COLO829 (cell line): ENCODE measurements around the gene BNIP3.

Experiments
- DNase-seq: peaks from one replicate; pipeline ENCODE4 v3.0.0; 2012; ENCODE audit warnings: low spot score

The BNIP3 gene, protein sequence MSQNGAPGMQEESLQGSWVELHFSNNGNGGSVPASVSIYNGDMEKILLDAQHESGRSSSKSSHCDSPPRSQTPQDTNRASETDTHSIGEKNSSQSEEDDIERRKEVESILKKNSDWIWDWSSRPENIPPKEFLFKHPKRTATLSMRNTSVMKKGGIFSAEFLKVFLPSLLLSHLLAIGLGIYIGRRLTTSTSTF

DNA sequence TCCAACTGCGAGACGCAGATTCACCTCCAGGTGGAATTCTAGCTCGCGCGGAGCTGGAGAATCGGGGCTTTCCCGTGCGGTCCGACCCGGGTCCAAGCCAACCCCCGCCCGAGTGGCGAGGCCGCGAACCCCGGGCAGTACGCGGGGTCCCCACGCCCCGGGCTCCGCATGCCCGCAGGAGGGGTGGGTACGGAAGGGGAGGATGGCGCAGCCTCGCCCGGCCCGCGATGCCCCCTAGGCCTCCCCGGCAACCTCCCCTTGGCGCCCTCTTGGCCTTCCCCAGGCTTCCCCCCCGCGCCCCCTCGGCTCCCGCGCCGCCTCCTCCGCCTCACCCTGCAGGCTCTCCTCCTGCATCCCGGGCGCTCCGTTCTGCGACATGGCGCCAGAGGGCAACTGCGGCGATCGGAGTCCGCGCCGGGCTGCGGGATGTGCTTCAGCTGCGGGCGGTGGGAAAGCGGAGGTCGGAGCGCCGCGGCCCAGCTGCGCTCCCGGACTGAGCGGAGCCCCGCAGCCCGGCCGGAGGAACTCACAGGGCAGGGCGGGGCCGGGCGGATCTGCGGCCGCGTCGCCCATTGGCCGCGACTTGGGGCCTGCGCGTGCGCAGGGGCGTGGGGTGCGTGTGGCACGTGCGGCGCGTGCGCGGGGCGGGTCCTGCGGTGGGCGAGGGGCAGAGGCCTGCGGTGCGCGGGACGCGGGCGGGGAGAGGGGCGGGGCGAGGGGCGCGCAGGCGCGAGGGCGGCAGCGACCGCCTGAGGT, at the start of gene BNIP3:
TSS of gene BNIP3 (minus strand) at position 495 of the 756 bp plus-strand sequence. CDS start at position 378, 117 bp downstream.
- peak; percentile 87 for DNase-seq

DNA sequence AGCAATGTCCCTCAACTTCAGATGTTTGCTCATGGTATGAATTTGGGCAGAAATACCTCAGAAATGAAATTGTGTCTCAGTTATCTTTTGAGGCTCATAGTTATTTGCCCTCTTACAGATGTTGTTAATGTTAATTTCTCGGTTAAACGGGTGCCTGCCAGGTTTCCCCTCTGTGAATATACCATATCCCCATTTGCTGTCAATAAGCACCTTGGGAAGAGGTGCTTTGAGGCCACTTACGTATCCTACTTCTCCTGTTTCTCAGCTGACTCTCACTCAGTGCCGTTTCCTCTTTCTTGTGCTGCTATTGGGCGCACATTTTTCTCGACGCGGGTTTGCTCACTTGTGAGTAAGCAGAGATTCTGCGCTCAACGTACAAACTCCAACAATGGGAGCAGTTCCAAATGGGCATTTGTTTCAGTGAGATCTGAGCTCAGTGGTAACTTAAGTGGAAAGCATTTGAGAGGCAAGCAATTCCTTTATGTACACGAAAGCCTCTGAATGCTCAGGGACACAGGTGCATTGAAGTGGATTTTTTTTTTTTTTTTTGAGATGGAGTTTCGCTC, 49.3 kb upstream of the BNIP3 start:
- DNase-seq = no peak

DNA sequence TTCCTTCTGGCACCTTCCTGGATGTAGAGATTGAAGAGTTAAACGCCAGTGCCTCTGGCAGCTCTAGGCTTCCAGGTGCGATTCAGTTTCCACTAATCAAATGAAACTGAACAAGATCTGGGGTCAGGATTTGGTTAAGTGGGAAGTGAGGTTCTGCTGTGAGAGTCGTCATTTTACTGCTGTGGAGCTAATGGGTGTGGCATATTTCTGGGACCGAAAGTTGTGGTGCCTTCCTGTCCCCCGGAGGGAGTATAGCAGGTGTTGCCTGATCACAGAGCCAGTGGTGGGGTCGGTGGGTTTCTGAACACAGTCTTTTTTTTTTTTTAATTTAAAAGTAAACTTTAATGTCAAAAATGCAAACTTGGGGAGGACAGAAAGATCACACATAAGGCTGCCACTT, 47.0 kb upstream of the BNIP3 start:
- DNase-seq = no peak

DNA sequence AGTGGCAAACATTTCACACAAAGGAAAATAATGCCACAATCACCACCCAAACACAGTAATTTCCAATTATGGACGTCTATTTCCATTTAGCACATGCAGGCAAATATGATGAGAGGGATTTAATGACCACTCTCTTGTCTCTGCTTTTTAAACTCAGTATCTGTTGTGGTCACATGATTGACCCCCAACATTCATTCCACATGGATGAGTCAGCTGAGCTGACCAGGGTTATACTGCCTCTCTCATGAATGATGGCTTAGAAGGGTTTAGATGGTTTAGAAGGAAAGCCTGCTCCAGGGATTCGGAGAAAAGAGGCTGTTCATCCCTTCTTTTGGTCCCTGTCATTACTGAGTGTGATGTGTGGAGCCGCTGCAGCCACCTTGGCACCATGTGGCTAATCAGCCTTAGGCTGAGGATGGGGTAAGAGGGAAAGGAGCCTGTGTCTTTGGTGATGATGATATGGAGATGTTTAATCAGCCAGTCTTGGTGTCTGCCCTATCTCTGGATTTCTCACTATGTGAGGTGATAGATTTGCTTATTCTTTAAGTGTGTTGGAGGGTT, 45.8 kb upstream of the BNIP3 start:
- peak; percentile 17 for DNase-seq

DNA sequence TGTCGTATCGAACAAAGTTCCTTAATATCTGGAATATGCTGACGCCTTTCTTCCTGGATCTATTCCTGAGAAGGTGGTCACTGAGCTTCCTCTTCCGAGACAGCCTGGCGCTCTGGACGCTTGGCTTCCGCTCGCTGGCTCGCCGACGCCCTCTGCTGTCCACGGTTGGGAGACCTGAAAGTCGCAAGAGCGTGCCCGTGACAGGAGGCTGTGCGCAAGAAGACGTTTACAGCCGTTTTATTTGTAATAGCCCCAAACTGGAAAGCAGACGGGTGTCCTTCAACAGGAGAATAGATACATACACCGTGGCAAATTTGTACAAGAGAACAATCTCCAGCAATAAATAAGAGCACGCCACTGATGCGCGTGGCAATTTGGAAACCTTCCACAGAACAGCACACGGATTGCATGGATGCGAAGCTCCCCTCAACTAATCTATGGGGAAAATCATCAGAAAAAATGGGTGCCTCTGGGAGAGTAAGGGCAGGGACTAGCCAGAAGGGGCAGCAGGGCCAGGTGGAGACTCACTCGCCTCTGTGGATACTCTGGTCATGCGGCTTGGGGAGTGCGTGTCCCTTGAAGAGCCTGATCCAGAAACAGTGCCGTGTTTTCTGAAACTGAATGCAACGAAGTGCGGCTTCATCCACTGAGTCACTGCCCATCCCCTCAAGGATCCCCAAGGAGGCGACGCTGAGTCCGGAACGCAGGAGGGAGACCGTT, 41.5 kb upstream of the BNIP3 start:
- peak; percentile 48 for DNase-seq

DNA sequence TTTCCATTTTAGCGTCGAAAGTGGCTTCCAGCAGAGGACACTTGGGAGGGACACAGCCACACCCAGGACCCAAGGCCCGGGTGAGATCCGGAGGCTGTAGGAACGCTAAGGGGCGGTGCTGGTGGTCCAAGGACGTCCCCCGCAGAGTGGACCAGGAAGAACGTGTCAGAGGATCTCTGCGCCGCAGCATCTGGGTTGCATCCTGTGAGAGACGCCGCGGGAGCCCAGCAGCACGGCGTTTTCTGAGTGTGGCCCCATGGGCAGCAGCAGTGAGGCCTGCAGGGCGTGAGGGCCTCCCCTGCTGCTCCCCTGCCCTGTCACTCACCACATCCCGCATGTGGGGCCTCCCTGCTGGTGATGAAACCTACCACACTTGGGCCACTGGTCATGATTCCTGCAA, 40.5 kb upstream of the BNIP3 start:
- no peak for DNase-seq

DNA sequence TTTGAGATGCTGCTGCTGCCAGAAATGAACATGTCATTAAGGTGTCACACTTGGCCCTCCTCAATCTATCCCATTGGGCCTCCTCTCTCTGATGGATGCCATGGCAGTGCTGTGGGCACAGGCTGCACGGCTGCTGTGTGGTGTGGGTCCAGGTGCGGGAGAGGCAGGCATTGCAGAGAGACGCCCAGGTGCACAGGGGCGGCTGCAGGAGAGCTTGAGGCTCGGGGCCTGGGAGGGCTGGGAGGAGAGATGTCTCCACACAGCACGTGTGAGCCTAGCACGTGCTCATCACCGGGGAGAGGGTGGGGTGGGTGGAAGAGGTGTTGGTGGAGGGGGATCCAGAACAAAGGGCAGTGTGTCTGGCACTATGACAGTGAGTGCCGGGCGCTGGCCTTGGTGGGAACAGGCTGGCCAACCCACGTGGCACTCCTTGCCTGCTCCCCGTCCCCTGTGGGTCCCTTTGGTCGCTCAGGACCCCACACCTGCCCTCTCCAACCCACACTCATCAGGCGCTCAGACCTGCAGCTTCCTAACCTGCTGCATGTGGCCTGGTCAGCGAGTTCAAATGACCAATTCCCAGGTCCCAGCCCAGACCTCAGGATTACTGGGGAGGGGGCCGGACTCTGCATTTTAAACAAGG, 39.9 kb upstream of the BNIP3 start:
- no peak for DNase-seq

DNA sequence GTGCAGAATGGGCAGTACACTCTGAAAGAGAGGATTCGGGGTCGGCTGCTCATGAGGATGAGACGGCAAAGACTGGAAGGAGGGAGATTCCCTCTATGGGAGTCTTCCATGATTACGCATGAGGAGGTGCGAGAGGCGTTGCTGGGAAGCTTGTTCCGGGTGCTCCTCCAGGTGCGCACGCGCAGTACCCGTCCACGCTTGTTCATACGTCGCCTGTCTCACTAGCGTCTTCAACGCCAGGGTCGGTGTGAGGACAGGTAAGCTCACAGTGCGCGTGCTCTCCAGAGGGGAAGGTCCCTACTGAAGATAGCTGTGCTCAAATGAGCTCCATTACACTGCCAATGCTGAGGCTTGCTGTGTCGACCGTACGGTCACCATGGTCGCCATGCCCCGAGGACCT, 39.3 kb upstream of the BNIP3 start:
- DNase-seq = no peak

DNA sequence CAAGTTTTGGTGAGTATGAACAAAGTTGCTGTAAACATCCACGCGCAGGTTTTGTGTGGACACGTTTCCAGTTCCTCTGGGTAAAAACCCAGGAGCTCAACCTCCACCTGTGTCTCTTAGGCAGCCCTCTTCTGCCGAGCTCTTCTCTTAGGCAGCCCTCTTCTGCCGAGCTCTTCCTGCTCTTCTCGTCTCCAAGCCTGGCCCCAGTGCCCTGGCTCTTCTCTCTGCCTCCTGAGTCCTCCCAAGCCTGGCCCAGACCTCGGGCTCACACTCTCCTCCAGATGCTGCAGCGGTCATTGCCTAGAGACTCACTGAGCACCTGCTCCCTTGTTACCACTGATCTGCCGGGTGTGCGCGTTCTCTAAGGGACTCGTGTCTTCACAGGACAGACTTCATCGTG, 38.7 kb upstream of the BNIP3 start:
- no peak for DNase-seq

DNA sequence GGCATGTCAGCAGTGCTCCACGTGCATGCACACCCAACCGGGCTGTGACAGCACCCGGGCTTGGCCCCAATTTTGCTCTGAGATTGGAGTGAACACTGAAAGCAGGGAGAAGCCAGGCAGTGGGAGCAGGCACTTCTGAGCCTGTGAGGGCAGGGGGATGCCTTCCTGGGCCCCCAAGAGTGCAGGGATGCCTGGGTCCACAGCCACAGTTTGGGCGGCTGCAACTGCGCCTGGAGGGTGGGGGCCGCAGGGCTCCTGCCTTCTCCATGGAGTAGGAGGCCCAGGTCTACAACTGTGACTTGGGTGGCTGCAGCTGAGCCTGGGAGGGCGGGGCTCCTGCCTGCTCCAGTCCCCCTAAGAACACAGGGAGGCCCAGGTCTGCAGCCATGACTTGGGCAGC, 37.6 kb upstream of the BNIP3 start:
- DNase-seq = no peak

DNA sequence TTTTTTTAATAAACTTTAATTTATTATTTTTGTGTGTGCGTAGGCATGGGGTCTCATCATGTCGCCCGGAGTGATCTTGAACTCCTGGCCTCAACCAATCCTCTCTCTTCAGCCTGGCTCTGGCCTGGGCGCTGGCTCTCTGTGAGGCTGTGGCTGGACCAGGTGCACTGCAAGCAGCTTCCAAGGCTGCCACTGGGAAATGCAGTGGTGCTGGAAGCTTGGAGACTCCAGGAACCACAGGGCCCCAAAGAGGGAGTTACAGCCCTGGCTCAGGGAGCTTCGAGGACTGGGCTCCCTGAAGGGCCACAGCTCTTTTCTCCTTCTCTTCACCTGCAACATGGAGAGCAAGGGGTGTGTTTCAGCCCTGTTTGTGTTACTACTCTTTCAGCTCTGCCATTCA, 36.7 kb upstream of the BNIP3 start:
- DNase-seq = no peak

DNA sequence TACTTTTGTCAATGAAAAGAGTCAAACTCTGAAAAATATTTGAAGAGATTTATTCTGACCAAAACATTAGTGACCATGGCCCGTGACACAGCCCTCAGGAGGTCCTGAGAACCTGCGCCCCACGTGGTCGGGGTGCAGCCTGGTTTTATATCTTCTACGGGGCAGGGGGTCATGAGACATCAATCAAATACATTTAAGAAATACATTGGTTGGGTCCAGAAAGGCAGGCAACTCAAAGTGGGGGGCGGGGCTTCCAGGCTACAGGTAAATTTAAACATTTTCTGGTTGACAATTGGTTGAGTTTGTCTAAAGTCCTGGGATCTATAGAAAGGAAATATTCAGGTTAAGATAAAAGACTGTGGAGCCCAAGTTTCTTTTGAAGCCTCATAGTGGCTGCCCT, 34.8 kb upstream of the BNIP3 start:
- no peak for DNase-seq

DNA sequence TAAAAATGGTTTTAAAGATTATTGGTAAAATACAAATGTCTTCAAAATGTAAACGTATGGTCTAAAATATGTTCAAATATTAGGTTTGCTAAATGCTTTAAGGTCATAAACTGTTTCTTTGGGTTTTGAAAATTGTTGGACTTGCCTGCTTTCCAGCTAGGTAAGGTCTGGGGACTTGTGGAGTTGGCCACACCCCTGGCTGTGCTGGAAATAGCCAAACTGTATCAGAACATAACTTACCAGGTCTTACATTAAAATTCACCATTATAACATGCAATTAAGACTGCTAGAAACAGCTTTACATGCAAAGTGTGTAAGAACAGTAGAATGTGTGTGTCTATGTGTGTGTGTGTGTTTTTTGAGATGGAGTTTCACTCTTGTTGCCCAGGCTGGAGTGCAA, 29.7 kb upstream of the BNIP3 start:
- no peak for DNase-seq

DNA sequence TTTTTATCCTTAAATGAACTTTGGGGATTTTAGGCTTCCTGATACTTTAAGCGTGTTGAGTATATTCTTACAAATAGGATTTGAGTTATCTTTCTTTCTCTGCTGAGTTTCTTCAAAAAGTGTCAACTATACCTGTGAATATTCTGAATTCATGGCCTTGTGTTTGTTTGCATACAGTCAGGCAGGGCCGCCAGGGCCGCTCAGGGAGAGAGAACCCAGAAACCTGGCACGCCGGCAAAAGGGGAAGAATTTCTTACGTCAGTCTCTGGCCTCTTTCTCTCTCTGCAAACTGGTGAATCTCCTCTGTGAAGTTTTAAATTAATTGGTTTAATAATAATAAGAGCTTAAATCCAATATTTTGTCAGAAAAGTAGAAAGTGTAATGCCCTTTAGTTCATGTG, 29.3 kb upstream of the BNIP3 start:
- no peak for DNase-seq

DNA sequence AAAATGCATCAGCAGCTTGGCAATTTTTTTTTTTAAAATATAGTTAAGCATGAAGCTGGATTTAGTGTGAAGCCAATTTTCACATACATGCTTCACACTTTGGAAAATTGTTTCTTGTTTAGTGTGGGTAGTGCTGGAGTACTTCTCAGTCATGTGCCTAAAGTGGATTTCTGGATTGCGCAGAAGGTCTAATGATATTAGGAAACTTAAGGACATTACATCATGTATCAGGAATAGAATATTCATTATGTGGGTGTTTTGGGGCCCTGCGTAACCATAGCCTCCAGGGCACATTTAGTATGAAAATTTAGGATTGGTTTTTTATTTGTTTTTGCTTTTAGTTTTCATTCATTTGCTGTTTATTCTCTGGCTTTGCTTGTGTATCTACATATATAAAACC, 28.8 kb upstream of the BNIP3 start:
- DNase-seq = no peak

DNA sequence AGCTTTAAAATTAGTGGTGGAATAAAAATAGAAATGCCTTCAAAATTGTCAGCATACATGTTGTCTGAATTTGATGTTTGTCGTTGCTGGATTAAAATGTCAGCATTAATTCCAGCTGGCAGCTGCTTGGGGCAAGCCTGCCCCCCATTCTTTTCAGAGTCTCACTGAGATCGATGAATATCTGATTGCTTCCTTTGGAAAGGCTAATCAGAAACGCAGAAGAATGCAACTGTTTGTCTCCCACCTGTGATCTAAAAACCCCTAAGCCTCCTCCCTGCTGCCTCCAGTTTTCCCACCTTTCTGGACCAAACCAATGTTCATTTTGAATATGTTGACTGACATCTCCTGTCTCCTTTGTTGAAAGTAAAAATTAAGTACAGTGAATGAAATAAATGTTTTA, 27.9 kb upstream of the BNIP3 start:
- no peak for DNase-seq

DNA sequence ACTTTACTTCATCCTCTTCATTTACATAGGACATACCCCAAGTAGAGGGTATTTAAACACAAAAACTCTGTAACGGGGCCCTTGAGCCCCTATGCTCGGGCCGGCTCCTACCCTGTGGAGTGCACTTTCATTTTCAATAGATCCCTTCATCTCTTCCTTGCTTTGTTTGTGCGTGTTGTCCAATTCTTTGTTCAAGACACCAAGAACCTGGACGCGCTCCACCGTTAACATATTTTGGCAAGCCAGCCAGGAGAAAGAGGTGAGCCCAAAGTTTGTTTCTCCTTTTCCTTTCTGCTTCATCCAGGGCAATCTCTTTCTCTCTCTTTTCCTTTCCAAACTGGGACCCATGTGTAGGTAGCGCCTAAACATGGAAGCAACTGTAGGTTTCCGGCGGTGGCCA, 26.0 kb upstream of the BNIP3 start:
- DNase-seq = no peak

DNA sequence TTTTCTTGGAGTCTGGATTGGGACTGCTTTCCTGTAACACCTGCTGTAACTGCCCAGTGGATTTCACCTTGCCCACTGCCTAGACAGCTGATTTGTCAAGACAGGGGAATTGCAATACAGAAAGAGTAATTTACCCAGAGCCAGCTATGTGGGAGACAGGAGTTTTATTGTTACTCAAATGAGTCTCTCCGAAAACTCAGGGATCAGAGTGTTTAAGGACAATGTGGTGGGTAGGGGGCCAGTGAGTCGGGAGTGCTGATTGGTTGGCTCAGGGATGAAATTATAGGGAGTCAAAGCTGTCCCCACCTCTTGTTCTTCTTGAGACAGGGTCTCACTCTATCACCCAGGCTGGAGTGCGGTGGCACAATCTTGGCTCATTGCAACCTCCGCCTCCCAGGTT, 25.2 kb upstream of the BNIP3 start:
- DNase-seq = no peak

DNA sequence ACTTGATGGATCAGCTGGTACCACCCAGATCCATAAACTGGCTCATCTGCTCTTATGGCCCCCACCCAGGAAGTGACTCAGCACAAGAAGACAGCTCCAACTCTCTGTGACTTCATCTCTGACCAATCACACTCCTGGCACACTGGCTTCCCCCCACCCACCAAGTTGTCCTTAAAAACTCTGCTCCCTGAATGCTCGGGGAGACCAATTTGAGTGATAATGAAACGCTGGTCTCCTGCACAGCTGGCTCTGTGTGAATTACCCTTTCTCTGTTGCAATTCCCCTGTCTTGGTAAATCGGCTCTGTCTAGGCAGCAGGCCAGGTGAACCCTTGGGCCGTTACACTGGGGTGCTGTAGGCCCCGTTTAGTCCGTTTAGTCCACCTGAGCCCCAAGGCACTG, 23.4 kb upstream of the BNIP3 start:
- no peak for DNase-seq

DNA sequence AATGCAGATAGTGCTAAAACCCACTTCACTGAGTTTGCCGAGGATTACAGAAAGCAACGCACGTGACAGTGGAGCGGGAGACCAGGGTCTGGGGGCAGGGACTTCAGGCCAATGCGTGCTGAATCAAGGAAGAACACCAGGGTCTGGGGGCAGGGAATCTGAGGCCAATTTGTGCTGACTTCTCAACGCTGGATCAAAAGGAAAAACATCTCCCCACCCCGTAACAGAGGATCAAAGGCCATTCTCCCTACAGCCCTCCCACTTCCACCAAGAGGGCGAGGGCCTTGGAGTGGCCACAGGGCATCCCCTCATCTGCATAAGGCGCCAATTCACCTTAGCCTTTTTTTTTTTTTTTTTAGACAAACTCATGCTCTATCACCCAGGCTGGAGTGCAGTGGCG, 22.3 kb upstream of the BNIP3 start:
- no peak for DNase-seq

DNA sequence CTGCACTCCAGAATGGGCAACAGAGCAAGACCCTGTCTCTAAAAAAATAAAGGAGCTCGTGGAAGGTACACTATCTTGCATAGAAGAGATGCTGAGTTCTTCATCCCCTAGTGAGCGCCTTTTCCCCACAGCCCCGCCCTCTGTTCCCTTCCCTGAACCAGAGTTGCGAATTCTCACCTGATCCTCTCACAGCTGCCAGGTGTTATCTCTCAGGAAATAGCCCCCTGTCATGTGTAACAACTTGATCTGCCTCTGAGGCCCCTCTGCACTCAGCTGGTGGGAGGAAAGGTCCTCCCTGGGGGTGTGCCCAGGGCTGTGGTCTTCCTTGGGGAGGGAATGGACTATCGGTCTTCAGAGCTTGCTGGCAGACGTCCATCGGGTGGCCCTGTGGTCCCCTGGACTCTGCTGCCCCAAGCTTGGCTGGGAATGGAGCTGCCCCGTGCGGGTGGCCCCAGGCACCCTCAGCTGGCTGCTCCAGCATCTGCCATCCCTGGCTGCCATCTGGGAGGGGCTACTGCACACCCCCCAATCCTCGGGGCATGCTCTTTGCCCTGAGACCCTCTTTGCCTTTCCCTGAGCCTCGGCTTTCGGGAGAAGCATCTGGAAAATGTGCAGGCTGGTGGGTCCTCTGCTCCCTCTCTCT, 21.7 kb upstream of the BNIP3 start:
- no peak for DNase-seq

DNA sequence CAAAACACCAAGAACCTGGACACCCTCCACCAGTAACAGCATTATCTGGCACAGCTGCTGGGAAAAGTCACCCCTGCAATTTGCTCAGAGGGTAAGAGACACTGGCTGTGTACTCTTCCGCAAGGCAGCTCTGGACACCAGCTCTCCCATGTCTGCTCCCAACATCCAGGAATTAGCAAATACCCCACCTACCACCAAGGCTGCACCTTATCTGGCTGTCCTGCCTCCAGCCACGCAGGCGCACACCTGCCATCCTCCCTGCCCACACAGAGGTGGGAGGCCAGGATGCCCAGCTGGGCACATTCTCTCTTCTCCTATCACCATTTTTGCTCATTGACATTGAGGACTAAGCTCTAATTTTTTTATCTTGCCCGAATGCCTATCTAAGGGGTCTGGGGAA, 20.3 kb upstream of the BNIP3 start:
- no peak for DNase-seq
